Limb (tissue), 2 donors: Measurements from ENCODE around the gene ACTR6.
"Not testable (repeated sequence)": the region's sequence is repeated elsewhere in the genome, so short reads cannot be mapped to it uniquely, and the experiment has no call there.

ENCODE experiments used
- DNase-seq, 2 donors: peaks; one replicate each; pipeline ENCODE4 v3.0.0-alpha.2; 2016; ENCODE audit errors: extremely low spot score in 2 of 2

The ACTR6 gene

DNA sequence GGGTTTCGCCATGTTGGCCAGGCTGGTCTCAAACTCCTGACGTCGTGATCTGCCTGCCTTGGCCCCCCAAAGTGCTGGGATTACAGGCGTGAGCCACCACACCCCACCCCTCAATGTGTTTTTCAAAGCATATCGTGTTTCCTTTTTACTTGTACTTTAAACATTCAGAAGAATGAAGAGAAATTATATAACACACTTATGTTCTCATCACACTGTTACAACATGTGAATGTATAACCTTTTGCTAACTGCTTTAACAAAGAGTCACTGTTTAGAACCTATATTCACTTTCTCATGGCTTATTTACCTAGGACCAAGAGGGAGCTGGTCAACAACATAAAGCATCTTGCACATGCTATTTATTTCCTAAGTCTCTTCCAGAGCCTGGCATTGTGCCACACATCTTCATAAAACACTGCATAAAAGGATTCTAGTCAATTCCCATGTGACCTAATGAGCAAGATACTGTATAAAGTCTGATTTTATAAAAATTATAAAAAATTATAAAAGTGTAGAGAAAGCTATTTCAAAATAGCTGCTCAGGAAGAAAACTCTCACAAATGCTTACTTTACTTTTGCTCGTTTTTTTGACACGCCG is 16.0 kb upstream of the ACTR6 start:
- DNase-seq, result no peak

DNA sequence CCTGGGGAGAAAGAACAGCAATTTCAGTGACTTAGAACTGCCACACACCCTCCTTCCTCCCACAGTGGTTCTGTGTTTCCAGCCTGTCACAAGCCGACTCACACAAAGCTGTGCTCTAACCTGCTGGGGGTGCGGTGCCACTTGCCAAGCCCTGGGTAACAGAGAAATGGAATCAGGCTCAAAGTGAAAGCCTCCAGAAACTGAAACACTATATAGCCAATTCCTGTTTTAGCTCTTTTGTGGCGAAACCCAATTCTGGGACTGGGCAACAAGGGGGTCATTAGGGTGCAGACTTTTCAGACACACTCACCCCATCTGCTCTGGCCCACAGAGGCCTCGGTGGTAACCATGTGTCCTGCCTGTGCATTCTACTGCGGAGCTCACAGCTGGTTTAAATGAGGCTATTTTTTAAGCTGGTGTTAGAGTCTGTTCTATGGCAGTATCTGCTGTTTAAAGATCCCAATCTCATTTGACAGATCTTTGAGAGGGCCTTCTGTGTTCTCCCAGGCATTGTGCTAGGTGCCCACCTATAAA is 15.2 kb upstream of the ACTR6 start:
- no peak for DNase-seq

- no peak for DNase-seq
Observed at GRCh38 chr12:100186071-100186470, 14.5 kb upstream of the ACTR6 start.

DNA sequence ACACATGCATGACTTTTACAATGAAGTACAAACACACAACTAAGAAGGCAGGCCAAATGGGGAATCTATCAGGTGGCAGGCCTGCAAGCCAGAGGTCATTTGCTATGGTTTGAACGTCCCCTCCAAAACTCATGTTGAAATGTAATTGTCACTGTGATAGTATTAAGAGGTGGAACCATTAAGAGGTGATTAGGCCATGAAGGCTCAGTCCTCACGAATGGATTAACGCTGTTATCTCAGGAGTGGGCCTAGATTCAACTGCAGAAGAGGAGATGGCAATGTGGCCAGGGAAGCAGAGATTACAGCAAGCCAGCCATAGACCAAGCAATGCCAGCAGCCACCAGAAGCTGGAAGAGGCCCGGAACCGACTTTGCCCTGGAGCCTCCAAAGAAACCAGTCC is 13.5 kb upstream of the ACTR6 start:
- DNase-seq, result no peak

- DNase-seq, result no peak
Observed at GRCh38 chr12:100187857-100188519, 12.6 kb upstream of the ACTR6 start.

DNA sequence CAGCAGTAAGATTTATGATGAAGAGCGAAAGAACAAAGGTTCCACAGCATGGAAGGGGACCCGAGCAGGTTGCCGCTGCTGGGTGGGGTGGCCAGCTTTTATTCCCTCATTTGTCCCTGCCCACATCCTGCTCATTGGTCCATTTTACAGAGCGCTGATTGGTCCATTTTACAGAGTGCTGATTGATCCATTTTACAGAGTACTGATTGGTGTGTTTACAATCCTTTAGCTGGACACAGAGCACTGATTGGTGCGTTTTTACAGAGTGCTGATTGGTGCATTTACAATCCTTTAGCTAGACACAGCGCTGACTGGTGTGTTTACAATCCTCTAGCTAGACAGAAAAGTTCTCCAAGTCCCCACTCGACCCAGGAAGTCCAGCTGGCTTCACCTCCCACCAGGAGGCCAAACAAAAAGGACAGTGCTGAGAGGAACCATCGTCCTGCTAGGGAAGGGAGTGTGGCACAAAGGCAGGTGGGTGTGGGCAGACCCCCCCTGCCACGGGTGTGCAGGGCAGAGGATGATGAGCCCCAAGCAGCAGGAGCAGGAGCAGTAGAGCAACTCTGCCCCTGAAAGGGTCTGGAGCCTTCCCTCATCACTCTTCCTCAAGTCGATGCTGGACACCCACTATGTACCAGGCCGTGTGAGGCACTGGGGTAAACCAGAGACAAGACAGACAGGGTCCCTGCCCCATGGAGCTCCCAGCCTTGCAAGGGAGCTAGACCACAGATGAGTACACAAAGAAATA is 11.6 kb upstream of the ACTR6 start:
- DNase-seq, result not testable (repeated sequence)

GRCh38 chr12:100189636-100190394 is 10.8 kb upstream of the ACTR6 start:
- DNase-seq, result no peak

GRCh38 chr12:100193085-100193484 is 7.5 kb upstream of the ACTR6 start:
- DNase-seq, result no peak

DNA sequence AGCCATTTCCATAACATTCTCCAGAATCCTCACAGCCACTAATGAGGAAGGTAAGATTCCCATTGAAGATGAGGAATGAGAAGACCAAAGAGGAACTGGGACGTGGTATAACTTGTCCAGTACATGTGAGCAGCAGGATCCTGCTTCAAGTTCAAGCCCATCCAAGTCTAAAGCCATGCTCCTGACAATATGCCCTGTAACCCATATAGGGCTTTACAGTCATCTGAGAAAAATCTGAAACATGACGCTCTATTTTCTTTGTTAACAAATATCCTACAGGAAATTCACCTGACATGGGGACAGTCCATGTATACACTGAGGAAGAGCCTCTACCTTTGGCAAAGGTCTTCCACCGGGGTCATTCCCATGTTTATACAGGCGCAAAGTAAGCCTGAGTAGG is 3.1 kb upstream of the ACTR6 start:
- DNase-seq, result no peak

DNA sequence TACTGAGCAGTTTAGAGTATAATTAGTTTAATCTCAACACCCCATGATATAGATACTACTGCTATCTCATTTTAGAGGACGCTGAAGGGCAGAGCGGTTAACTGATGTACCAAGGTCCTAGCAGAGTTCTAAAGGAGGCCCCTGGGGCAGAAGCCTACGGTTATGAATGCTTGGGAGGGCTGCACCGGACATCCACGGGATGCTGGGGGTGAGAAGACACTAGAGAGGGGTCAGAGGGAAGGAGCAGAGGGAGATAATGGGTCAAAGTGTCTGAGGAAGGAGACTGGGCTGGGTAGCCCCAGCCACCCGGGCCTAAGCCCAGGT is 1.6 kb upstream of the ACTR6 start:
- no peak for DNase-seq

GRCh38 chr12:100199347-100200149 is 1.1 kb upstream of the ACTR6 start:
- peak in 1 of 2 donors; percentile 63 for DNase-seq

DNA sequence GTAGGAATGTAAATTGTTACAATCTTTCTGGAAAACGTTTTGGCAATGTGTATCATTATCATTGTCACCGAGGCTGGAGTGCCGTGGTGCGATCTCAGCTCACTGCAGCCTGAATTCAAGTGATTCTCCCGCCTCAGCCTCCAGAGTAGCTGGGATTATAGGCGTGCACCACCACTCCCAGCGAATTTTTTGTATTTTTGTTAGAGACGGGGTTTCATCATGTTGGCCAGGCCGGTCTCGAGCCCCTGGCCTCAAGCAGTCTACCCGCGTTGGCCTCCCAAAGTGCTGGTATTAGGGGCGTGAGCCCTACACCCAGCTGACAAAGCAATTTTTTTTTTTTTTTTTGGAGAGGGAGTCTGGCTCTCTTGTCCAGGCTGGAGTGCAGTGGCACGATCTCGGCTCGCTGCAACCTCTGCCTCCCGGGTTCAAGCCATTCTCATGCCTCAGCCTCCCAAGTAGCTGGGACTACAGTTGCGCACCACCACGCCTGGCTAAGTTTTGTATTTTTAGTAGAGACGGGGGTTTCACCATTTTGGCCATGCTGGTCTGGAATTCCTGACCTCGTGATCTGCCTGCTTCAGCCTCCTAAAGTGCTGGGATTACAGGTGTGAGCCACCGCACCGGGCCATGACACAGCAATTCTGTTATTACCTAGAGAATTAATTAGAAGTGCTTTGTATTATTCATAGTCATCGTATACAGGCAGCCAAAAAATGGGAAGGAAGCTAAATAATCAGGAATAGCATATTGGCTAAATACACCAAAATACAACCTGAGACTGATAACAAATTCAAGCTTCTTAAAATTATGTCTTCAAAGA is 1.2 kb downstream of the ACTR6 start:
- no peak for DNase-seq

DNA sequence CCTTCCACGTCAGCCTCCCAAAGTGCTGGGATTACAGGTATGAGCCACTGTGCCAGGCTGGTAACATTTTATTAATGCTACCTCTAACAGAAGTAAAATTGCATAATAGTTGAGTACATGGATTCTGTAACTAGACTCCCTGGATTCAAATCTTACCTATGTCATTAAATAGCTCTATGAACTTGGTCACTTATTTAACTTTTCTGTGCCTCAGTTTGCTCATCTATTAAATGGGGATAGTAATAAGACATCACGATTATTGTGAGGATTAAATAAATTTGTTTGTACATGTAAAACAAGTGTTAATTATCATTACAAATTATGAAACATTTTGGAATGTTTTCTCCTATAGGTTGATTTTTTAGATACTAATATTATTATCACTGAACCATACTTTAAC is 6.7 kb downstream of the ACTR6 start:
- DNase-seq, result no peak

DNA sequence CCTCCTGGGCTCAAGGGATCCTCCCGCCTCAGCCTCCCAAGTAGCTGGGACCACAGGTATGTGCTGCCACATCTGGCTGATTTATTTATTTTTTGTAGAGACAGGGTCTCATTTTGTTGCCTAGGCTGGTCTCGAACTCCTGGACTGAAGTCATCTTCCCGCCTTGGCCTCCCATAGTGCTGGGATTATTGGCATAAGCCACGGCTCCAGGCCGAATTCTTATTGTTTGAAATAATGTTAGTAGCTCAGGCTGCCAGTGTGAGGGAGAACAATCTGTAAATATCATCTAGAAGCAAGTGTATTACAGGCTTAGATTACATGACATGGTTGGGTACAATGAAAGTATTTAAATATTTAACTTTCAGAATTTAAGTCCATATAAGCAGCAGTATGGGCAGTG is 8.2 kb downstream of the ACTR6 start:
- DNase-seq, result no peak

DNA sequence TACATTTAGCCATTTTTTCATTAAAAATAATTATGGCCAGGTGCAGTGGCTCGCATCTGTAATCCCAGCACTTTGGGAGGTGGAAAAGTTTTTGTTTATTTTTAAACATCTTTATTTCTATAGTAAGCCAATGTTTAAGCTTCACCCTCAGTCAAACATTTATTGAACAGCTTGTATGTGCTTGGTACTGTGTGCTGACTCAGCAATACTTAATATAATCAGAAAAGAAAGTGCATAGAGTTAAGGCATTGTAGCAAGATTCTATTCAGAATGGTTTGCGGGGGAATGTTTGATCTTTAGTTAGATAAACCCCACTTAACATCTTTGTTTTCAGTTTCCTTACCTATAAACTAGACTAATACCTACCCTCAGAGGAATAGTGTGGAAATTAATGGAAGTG is 11.1 kb downstream of the ACTR6 start:
- no peak for DNase-seq

GRCh38 chr12:100213016-100213891 is 12.6 kb downstream of the ACTR6 start:
- DNase-seq, result no peak

DNA sequence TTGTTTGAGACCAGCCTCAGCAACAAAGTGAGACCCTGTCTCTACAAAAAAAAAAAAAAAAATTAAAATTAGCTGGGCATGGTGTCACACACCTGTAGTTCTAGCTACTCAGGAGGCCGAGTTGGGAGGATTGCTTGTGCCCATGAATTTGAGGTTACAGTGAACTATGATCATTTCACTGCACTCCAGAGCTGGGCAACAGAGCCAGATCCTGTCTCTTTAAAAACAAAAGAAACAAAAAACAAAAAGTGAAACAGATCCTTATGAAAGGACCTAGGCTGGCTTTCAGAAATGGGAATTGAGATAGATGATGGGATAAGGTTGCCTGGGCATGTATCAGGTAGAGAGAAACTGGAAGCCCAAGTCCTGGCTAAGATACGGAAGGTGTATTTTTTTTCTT is 13.9 kb downstream of the ACTR6 start:
- no peak for DNase-seq

DNA sequence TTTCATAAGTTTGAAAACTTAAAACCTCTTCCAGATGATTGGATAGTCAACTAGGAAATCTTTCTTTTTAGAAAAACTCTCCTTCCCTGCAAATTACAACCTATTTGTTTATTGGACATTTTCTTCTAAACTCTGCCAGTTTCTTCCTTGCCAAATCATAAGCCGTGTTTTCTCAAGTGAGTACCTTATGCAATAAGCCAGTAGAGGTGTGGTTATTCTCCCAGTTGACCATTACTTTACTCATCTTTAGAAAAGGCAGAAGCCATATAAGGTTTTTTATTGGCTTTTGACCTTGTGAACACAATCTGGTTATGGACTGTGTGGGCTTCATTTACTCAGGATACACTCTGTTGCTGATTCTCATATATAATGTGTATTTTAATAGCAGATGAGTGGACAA is 14.6 kb downstream of the ACTR6 start:
- no peak for DNase-seq

GRCh38 chr12:100216337-100216736 is 15.7 kb downstream of the ACTR6 start:
- no peak for DNase-seq
